ENCODE measurements around the gene LAMP5. TPM values are rescaled to one million over a fixed set of nuclear protein-coding genes. Genes with fewer than 3 reads are reported as not detected.

Gene LAMP5
- polyA plus RNA-seq, 2 donors, result 0.01 to 0.04 TPM

- WGBS, 2 donors, result 73 to 81% methylated on average over 9 of the region's 9 CpGs
- no peaks in the 10 kb centered on the region for H3K36me3 ChIP-seq (ENCODE audit: control insufficient read depth in 2 of 2, insufficient read depth in 2 of 2, low read length in 1 of 2)
- H3K4me3 ChIP-seq (ENCODE audit: low read depth in 1 of 2, low read length in 2 of 2), result no peak overlapping the region
- H3K9me3 ChIP-seq (ENCODE audit: control insufficient read depth in 2 of 2, insufficient read depth in 1 of 2, low read depth in 1 of 2, low read length in 1 of 2), result no peaks in the 10 kb centered on the region
- H3K27ac ChIP-seq (ENCODE audit: low read depth in 2 of 2, low read length in 1 of 2), result no peak overlapping the region
- H3K4me1 ChIP-seq (ENCODE audit: control insufficient read depth in 2 of 2, insufficient read depth in 2 of 2, low read length in 1 of 2), result no peaks in the 10 kb centered on the region
- H3K27me3 ChIP-seq (ENCODE audit: control insufficient read depth in 1 of 2, insufficient read depth in 2 of 2, low read length in 2 of 2), result no peaks in the 10 kb centered on the region
Measured at GRCh38 chr20:9485614-9486340, 28.6 kb upstream of the LAMP5 start.

DNA sequence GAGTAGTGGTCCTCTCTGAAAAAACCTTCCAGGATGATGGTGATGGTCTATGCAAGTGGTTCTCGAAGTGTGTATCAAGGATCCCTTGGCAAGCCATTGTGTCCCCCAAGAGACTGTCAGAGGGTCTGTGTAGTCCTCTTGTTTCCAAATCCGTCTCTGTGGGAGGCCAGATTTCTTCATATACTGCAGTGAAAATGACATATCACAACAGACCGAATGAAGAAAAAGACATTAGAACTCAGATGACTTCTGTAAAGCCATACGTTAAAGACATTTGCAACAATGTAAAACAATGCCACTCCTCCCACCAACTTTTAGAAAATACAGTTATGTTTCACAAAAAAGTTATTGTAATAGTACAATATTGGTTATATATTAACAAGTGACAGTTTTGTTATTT lies 27.2 kb upstream of the LAMP5 start:
- H3K27me3 ChIP-seq (ENCODE audit: control insufficient read depth in 1 of 2, insufficient read depth in 2 of 2, low read length in 2 of 2), result no peaks in the 10 kb centered on the region
- H3K9me3 ChIP-seq (ENCODE audit: control insufficient read depth in 2 of 2, insufficient read depth in 1 of 2, low read depth in 1 of 2, low read length in 1 of 2), result no peaks in the 10 kb centered on the region
- H3K27ac ChIP-seq (ENCODE audit: low read depth in 2 of 2, low read length in 1 of 2), result no peak overlapping the region
- 80 to 82% methylated on average over 4 of the region's 4 CpGs for WGBS, 2 donors
- no peaks in the 10 kb centered on the region for H3K36me3 ChIP-seq (ENCODE audit: control insufficient read depth in 2 of 2, insufficient read depth in 2 of 2, low read length in 1 of 2)
- no peak overlapping the region for H3K4me3 ChIP-seq (ENCODE audit: low read depth in 1 of 2, low read length in 2 of 2)
- no peaks in the 10 kb centered on the region for H3K4me1 ChIP-seq (ENCODE audit: control insufficient read depth in 2 of 2, insufficient read depth in 2 of 2, low read length in 1 of 2)

GRCh38 chr20:9488063-9488462 lies 26.3 kb upstream of the LAMP5 start:
- 42 to 52% methylated on average over 2 of the region's 2 CpGs for whole genome bisulfite sequencing, 2 donors
- Histone ChIP-seq H3K9me3 (ENCODE audit: control insufficient read depth in 2 of 2, insufficient read depth in 1 of 2, low read depth in 1 of 2, low read length in 1 of 2) (no peaks in the 10 kb centered on the region), H3K27me3 (ENCODE audit: control insufficient read depth in 1 of 2, insufficient read depth in 2 of 2, low read length in 2 of 2) (no peaks in the 10 kb centered on the region), H3K27ac (ENCODE audit: low read depth in 2 of 2, low read length in 1 of 2) (no peak overlapping the region), H3K4me1 (ENCODE audit: control insufficient read depth in 2 of 2, insufficient read depth in 2 of 2, low read length in 1 of 2) (no peaks in the 10 kb centered on the region), H3K36me3 (ENCODE audit: control insufficient read depth in 2 of 2, insufficient read depth in 2 of 2, low read length in 1 of 2) (no peaks in the 10 kb centered on the region), H3K4me3 (ENCODE audit: low read depth in 1 of 2, low read length in 2 of 2) (no peak overlapping the region)

- H3K9me3 ChIP-seq (ENCODE audit: control insufficient read depth in 2 of 2, insufficient read depth in 1 of 2, low read depth in 1 of 2, low read length in 1 of 2), result no peaks in the 10 kb centered on the region
- no peak overlapping the region for H3K4me3 ChIP-seq (ENCODE audit: low read depth in 1 of 2, low read length in 2 of 2)
- H3K36me3 ChIP-seq (ENCODE audit: control insufficient read depth in 2 of 2, insufficient read depth in 2 of 2, low read length in 1 of 2), result no peaks in the 10 kb centered on the region
- no peaks in the 10 kb centered on the region for H3K27me3 ChIP-seq (ENCODE audit: control insufficient read depth in 1 of 2, insufficient read depth in 2 of 2, low read length in 2 of 2)
- no peaks in the 10 kb centered on the region for H3K4me1 ChIP-seq (ENCODE audit: control insufficient read depth in 2 of 2, insufficient read depth in 2 of 2, low read length in 1 of 2)
- 75 to 76% methylated on average over 3 of the region's 3 CpGs for WGBS, 2 donors
- H3K27ac ChIP-seq (ENCODE audit: low read depth in 2 of 2, low read length in 1 of 2), result no peak overlapping the region
Measured at GRCh38 chr20:9490161-9490560, 24.2 kb upstream of the LAMP5 start.

GRCh38 chr20:9490631-9491030 lies 23.8 kb upstream of the LAMP5 start:
- H3K27ac ChIP-seq (ENCODE audit: low read depth in 2 of 2, low read length in 1 of 2), result no peak overlapping the region
- no peaks in the 10 kb centered on the region for H3K4me1 ChIP-seq (ENCODE audit: control insufficient read depth in 2 of 2, insufficient read depth in 2 of 2, low read length in 1 of 2)
- no peaks in the 10 kb centered on the region for H3K36me3 ChIP-seq (ENCODE audit: control insufficient read depth in 2 of 2, insufficient read depth in 2 of 2, low read length in 1 of 2)
- no peaks in the 10 kb centered on the region for H3K9me3 ChIP-seq (ENCODE audit: control insufficient read depth in 2 of 2, insufficient read depth in 1 of 2, low read depth in 1 of 2, low read length in 1 of 2)
- 92 to 93% methylated on average over 3 of the region's 3 CpGs for WGBS, 2 donors
- H3K4me3 ChIP-seq (ENCODE audit: low read depth in 1 of 2, low read length in 2 of 2), result no peak overlapping the region
- H3K27me3 ChIP-seq (ENCODE audit: control insufficient read depth in 1 of 2, insufficient read depth in 2 of 2, low read length in 2 of 2), result no peaks in the 10 kb centered on the region

- WGBS, 2 donors, result 64 to 67% methylated on average over 1 of the region's 1 CpG
- H3K4me1 ChIP-seq (ENCODE audit: control insufficient read depth in 2 of 2, insufficient read depth in 2 of 2, low read length in 1 of 2), result no peaks in the 10 kb centered on the region
Measured at GRCh38 chr20:9491324-9491723, 23.1 kb upstream of the LAMP5 start.

DNA sequence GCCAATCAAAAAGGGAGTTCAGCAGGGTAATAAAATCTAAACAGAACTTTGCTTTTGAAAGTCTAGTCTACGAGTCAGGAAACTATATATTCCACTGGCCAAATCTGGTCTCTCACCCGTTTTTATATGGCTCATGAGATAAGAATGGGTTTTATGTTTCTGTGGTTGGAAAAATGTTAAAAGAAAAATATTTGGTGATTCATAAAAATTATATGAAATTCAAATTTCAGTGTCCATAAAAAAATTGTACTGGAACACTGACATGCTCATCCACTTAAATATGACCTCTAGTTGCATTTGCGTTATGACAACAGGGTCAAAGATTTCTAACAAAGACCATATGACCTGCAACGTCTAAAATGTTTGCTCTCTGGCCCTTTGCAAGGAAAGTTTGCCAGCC lies 22.3 kb upstream of the LAMP5 start:
- H3K36me3 ChIP-seq (ENCODE audit: control insufficient read depth in 2 of 2, insufficient read depth in 2 of 2, low read length in 1 of 2), result no peaks in the 10 kb centered on the region
- no peaks in the 10 kb centered on the region for H3K4me1 ChIP-seq (ENCODE audit: control insufficient read depth in 2 of 2, insufficient read depth in 2 of 2, low read length in 1 of 2)
- WGBS, 2 donors, result 64 to 67% methylated on average over 4 of the region's 4 CpGs
- no peak overlapping the region for H3K4me3 ChIP-seq (ENCODE audit: low read depth in 1 of 2, low read length in 2 of 2)
- H3K27me3 ChIP-seq (ENCODE audit: control insufficient read depth in 1 of 2, insufficient read depth in 2 of 2, low read length in 2 of 2), result no peaks in the 10 kb centered on the region
- H3K27ac ChIP-seq (ENCODE audit: low read depth in 2 of 2, low read length in 1 of 2), result no peak overlapping the region
- H3K9me3 ChIP-seq (ENCODE audit: control insufficient read depth in 2 of 2, insufficient read depth in 1 of 2, low read depth in 1 of 2, low read length in 1 of 2), result no peaks in the 10 kb centered on the region

More at GRCh38 chr20:9491324-9491723, 23.1 kb upstream of the LAMP5 start:
- H3K27ac ChIP-seq (ENCODE audit: low read depth in 2 of 2, low read length in 1 of 2), result no peak overlapping the region
- H3K9me3 ChIP-seq (ENCODE audit: control insufficient read depth in 2 of 2, insufficient read depth in 1 of 2, low read depth in 1 of 2, low read length in 1 of 2), result no peaks in the 10 kb centered on the region
- H3K36me3 ChIP-seq (ENCODE audit: control insufficient read depth in 2 of 2, insufficient read depth in 2 of 2, low read length in 1 of 2), result no peaks in the 10 kb centered on the region
- H3K27me3 ChIP-seq (ENCODE audit: control insufficient read depth in 1 of 2, insufficient read depth in 2 of 2, low read length in 2 of 2), result no peaks in the 10 kb centered on the region
- no peak overlapping the region for H3K4me3 ChIP-seq (ENCODE audit: low read depth in 1 of 2, low read length in 2 of 2)

GRCh38 chr20:9493803-9494202 lies 20.6 kb upstream of the LAMP5 start:
- no peak overlapping the region for H3K27ac ChIP-seq (ENCODE audit: low read depth in 2 of 2, low read length in 1 of 2)
- H3K9me3 ChIP-seq (ENCODE audit: control insufficient read depth in 2 of 2, insufficient read depth in 1 of 2, low read depth in 1 of 2, low read length in 1 of 2), result no peaks in the 10 kb centered on the region
- 35 to 42% methylated on average over 2 of the region's 2 CpGs for WGBS, 2 donors
- no peaks in the 10 kb centered on the region for H3K27me3 ChIP-seq (ENCODE audit: control insufficient read depth in 1 of 2, insufficient read depth in 2 of 2, low read length in 2 of 2)
- H3K36me3 ChIP-seq (ENCODE audit: control insufficient read depth in 2 of 2, insufficient read depth in 2 of 2, low read length in 1 of 2), result no peaks in the 10 kb centered on the region
- no peaks in the 10 kb centered on the region for H3K4me1 ChIP-seq (ENCODE audit: control insufficient read depth in 2 of 2, insufficient read depth in 2 of 2, low read length in 1 of 2)
- no peak overlapping the region for H3K4me3 ChIP-seq (ENCODE audit: low read depth in 1 of 2, low read length in 2 of 2)

- no peaks in the 10 kb centered on the region for H3K36me3 ChIP-seq (ENCODE audit: control insufficient read depth in 2 of 2, insufficient read depth in 2 of 2, low read length in 1 of 2)
- H3K27me3 ChIP-seq (ENCODE audit: control insufficient read depth in 1 of 2, insufficient read depth in 2 of 2, low read length in 2 of 2), result no peaks in the 10 kb centered on the region
- WGBS, 2 donors, result 53 to 58% methylated on average over 2 of the region's 2 CpGs
- no peaks in the 10 kb centered on the region for H3K9me3 ChIP-seq (ENCODE audit: control insufficient read depth in 2 of 2, insufficient read depth in 1 of 2, low read depth in 1 of 2, low read length in 1 of 2)
- H3K4me1 ChIP-seq (ENCODE audit: control insufficient read depth in 2 of 2, insufficient read depth in 2 of 2, low read length in 1 of 2), result no peaks in the 10 kb centered on the region
- no peak overlapping the region for H3K4me3 ChIP-seq (ENCODE audit: low read depth in 1 of 2, low read length in 2 of 2)
- no peak overlapping the region for H3K27ac ChIP-seq (ENCODE audit: low read depth in 2 of 2, low read length in 1 of 2)
Measured at GRCh38 chr20:9495701-9496100, 18.7 kb upstream of the LAMP5 start.

- 84 to 87% methylated on average over 3 of the region's 3 CpGs for WGBS, 2 donors
- Histone ChIP-seq H3K27me3 (ENCODE audit: control insufficient read depth in 1 of 2, insufficient read depth in 2 of 2, low read length in 2 of 2) (no peaks in the 10 kb centered on the region), H3K4me1 (ENCODE audit: control insufficient read depth in 2 of 2, insufficient read depth in 2 of 2, low read length in 1 of 2) (no peaks in the 10 kb centered on the region), H3K9me3 (ENCODE audit: control insufficient read depth in 2 of 2, insufficient read depth in 1 of 2, low read depth in 1 of 2, low read length in 1 of 2) (no peaks in the 10 kb centered on the region), H3K36me3 (ENCODE audit: control insufficient read depth in 2 of 2, insufficient read depth in 2 of 2, low read length in 1 of 2) (no peaks in the 10 kb centered on the region), H3K4me3 (ENCODE audit: low read depth in 1 of 2, low read length in 2 of 2) (no peak overlapping the region), H3K27ac (ENCODE audit: low read depth in 2 of 2, low read length in 1 of 2) (no peak overlapping the region)
Measured at GRCh38 chr20:9496155-9496554, 18.2 kb upstream of the LAMP5 start.
